ENCODE measurements around the gene VPS29. TPM values are rescaled to one million over a fixed set of nuclear protein-coding genes. Genes with fewer than 3 reads are reported as not detected.

Gene VPS29
- total and polyA plus RNA-seq, 9 of the 15 experiments (the other 6 are each of a cell fraction or from before 2014, with no cell fraction given), result 85.8 to 638 (median 272) TPM

DNA sequence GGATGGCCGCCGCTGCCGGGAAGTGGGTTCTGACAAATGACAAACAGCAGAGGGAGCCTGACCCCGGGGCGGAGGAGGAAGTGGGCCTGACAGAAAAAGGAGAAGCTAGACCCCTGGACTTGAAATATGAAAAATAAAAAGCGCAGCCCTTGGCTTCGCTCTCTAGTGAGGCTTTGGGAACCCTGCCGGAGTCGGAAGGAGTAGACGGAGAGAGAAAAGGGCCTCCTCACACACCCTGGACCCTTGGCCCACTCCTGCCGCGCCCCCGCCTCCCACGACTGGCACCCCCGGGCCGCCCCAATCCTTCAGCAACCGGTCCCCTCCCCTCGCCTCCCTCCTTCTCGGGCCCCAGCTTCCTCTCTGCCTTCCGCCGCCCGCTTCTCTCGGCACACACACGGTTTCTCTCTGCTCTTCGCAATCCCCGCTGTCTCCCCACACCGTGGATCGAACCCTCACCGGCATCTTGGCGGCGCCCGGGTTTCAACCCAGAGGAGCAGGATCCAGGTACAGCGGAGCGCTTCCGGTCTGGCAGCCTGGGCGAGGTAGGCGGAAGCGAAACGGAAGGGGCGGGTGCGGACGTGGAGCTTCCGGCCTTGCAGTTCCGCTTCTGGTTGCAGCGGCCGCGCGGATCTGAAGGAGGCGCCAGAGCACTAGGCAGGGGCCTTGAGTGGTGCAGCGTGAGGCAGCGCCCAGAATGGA, 52.0 kb downstream of the VPS29 start, which contains the start of gene ARPC3 (continued):
- TF ChIP-seq, protein P1, sequence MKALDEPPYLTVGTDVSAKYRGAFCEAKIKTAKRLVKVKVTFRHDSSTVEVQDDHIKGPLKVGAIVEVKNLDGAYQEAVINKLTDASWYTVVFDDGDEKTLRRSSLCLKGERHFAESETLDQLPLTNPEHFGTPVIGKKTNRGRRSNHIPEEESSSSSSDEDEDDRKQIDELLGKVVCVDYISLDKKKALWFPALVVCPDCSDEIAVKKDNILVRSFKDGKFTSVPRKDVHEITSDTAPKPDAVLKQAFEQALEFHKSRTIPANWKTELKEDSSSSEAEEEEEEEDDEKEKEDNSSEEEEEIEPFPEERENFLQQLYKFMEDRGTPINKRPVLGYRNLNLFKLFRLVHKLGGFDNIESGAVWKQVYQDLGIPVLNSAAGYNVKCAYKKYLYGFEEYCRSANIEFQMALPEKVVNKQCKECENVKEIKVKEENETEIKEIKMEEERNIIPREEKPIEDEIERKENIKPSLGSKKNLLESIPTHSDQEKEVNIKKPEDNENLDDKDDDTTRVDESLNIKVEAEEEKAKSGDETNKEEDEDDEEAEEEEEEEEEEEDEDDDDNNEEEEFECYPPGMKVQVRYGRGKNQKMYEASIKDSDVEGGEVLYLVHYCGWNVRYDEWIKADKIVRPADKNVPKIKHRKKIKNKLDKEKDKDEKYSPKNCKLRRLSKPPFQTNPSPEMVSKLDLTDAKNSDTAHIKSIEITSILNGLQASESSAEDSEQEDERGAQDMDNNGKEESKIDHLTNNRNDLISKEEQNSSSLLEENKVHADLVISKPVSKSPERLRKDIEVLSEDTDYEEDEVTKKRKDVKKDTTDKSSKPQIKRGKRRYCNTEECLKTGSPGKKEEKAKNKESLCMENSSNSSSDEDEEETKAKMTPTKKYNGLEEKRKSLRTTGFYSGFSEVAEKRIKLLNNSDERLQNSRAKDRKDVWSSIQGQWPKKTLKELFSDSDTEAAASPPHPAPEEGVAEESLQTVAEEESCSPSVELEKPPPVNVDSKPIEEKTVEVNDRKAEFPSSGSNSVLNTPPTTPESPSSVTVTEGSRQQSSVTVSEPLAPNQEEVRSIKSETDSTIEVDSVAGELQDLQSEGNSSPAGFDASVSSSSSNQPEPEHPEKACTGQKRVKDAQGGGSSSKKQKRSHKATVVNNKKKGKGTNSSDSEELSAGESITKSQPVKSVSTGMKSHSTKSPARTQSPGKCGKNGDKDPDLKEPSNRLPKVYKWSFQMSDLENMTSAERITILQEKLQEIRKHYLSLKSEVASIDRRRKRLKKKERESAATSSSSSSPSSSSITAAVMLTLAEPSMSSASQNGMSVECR (CRISPR knock-in tag; IDR thresholded peaks at IDR 0.05), result peak; percentile 95
- TF ChIP-seq, protein P2, sequence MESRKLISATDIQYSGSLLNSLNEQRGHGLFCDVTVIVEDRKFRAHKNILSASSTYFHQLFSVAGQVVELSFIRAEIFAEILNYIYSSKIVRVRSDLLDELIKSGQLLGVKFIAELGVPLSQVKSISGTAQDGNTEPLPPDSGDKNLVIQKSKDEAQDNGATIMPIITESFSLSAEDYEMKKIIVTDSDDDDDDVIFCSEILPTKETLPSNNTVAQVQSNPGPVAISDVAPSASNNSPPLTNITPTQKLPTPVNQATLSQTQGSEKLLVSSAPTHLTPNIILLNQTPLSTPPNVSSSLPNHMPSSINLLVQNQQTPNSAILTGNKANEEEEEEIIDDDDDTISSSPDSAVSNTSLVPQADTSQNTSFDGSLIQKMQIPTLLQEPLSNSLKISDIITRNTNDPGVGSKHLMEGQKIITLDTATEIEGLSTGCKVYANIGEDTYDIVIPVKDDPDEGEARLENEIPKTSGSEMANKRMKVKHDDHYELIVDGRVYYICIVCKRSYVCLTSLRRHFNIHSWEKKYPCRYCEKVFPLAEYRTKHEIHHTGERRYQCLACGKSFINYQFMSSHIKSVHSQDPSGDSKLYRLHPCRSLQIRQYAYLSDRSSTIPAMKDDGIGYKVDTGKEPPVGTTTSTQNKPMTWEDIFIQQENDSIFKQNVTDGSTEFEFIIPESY (CRISPR knock-in tag; IDR thresholded peaks at IDR 0.05), result peak; percentile 72
- no peak for TF ChIP-seq ZNF79 (CRISPR knock-in tag; IDR thresholded peaks at IDR 0.05; ENCODE audit: low read depth)
- TF ChIP-seq HMG20A (CRISPR knock-in tag; conservative IDR thresholded peaks at IDR 0.05), result no peak
- peak; percentile 43; the same call in 1 of the 2 replicates for TF ChIP-seq ZNF263 (CRISPR knock-in tag; IDR thresholded peaks at IDR 0.05; ENCODE audit: borderline replicate concordance)
- 0 out of 2 replicates have a peak, but pooled peaks have one; percentile 39 for TF ChIP-seq SMARCA4 (IDR thresholded peaks at IDR 0.05)
- no peak; the same call in 1 of the 2 replicates for TF ChIP-seq KAT8 (IDR thresholded peaks at IDR 0.05; ENCODE audit: low read depth)
- TF ChIP-seq, protein P3, sequence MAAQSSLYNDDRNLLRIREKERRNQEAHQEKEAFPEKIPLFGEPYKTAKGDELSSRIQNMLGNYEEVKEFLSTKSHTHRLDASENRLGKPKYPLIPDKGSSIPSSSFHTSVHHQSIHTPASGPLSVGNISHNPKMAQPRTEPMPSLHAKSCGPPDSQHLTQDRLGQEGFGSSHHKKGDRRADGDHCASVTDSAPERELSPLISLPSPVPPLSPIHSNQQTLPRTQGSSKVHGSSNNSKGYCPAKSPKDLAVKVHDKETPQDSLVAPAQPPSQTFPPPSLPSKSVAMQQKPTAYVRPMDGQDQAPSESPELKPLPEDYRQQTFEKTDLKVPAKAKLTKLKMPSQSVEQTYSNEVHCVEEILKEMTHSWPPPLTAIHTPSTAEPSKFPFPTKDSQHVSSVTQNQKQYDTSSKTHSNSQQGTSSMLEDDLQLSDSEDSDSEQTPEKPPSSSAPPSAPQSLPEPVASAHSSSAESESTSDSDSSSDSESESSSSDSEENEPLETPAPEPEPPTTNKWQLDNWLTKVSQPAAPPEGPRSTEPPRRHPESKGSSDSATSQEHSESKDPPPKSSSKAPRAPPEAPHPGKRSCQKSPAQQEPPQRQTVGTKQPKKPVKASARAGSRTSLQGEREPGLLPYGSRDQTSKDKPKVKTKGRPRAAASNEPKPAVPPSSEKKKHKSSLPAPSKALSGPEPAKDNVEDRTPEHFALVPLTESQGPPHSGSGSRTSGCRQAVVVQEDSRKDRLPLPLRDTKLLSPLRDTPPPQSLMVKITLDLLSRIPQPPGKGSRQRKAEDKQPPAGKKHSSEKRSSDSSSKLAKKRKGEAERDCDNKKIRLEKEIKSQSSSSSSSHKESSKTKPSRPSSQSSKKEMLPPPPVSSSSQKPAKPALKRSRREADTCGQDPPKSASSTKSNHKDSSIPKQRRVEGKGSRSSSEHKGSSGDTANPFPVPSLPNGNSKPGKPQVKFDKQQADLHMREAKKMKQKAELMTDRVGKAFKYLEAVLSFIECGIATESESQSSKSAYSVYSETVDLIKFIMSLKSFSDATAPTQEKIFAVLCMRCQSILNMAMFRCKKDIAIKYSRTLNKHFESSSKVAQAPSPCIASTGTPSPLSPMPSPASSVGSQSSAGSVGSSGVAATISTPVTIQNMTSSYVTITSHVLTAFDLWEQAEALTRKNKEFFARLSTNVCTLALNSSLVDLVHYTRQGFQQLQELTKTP (IDR thresholded peaks at IDR 0.05; ENCODE audit: low read depth in 1 of 2, partially characterized antibody in 2 of 2), result peak in 1 of 2 experiments; percentile 54
- TF ChIP-seq, protein P4, sequence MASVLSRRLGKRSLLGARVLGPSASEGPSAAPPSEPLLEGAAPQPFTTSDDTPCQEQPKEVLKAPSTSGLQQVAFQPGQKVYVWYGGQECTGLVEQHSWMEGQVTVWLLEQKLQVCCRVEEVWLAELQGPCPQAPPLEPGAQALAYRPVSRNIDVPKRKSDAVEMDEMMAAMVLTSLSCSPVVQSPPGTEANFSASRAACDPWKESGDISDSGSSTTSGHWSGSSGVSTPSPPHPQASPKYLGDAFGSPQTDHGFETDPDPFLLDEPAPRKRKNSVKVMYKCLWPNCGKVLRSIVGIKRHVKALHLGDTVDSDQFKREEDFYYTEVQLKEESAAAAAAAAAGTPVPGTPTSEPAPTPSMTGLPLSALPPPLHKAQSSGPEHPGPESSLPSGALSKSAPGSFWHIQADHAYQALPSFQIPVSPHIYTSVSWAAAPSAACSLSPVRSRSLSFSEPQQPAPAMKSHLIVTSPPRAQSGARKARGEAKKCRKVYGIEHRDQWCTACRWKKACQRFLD (CRISPR knock-in tag; IDR thresholded peaks at IDR 0.05), result no peak
- peak; percentile 95 for TF ChIP-seq GABPB1 (CRISPR knock-in tag; IDR thresholded peaks at IDR 0.05)
- TF ChIP-seq, protein P5, sequence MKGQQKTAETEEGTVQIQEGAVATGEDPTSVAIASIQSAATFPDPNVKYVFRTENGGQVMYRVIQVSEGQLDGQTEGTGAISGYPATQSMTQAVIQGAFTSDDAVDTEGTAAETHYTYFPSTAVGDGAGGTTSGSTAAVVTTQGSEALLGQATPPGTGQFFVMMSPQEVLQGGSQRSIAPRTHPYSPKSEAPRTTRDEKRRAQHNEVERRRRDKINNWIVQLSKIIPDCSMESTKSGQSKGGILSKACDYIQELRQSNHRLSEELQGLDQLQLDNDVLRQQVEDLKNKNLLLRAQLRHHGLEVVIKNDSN (CRISPR knock-in tag; IDR thresholded peaks at IDR 0.05), result no peak
- peak in 1 of 2 experiments; percentile 52; a peak in 2 of 4 replicates for TF ChIP-seq SRF (CRISPR knock-in tag; IDR thresholded peaks at IDR 0.05)
- TF ChIP-seq POLR2AphosphoS5 (IDR thresholded peaks at IDR 0.05; ENCODE audit: control insufficient read depth, insufficient read depth, low read depth, low read length), result peak; percentile 89

Measured in K562 (cell line).